Hepatocyte (in vitro differentiated cells): Measurements from ENCODE around the gene OR6J1. TPM values are rescaled to one million over a fixed set of nuclear protein-coding genes. Genes with fewer than 3 reads are reported as not detected.
A peak's percentile ranks its signal among the peaks of the same experiment; 100 is the strongest.

Experiments
- DNase-seq: peaks from one replicate; pipeline ENCODE4 v3.0.0-alpha.2; 2016; ENCODE audit warnings: low spot score
- H2AFZ ChIP-seq: fragments of 200-600 bp; sonication (generic); 2 replicates; pipeline ENCODE4 v1.6.0; 2016; ENCODE audit warnings: antibody characterized with exemption, mild to moderate bottlenecking
- H3K27ac ChIP-seq: fragments of 200-600 bp; sonication (generic); 2 replicates; pipeline ENCODE4 v1.5.1; 2016; ENCODE audit warnings: mild to moderate bottlenecking
- H3K27me3 ChIP-seq: fragments of 200-600 bp; sonication (generic); 2 replicates; pipeline ENCODE4 v1.6.1; 2016
- H3K36me3 ChIP-seq: fragments of 200-600 bp; sonication (generic); replicated peaks from 2 replicates; pipeline ENCODE4 v1.5.1; 2016; ENCODE audit warnings: low read depth; ENCODE audit not compliant: insufficient read depth
- H3K4me1 ChIP-seq: fragments of 200-600 bp; sonication (generic); 2 replicates; pipeline ENCODE4 v1.5.1; 2016; ENCODE audit warnings: mild to moderate bottlenecking, moderate library complexity; ENCODE audit not compliant: insufficient read depth
- H3K4me2 ChIP-seq: fragments of 200-600 bp; sonication (generic); 2 replicates; pipeline ENCODE4 v1.6.0; 2016
- H3K4me3 ChIP-seq: fragments of 200-600 bp; sonication (generic); 2 replicates; pipeline ENCODE4 v1.5.1; 2016; ENCODE audit warnings: mild to moderate bottlenecking
- H3K79me2 ChIP-seq: fragments of 200-600 bp; sonication (generic); 2 replicates; pipeline ENCODE4 v1.6.0; 2017; ENCODE audit warnings: mild to moderate bottlenecking
- H3K9me2 ChIP-seq: fragments of 200-600 bp; sonication (generic); replicated peaks from 2 replicates; pipeline ENCODE4 v1.6.0; 2017; ENCODE audit warnings: mild to moderate bottlenecking; ENCODE audit not compliant: insufficient read depth
- H3K9me3 ChIP-seq: fragments of 200-600 bp; sonication (generic); 2 replicates; pipeline ENCODE4 v1.5.1; 2016; ENCODE audit warnings: low read depth, mild to moderate bottlenecking
- H4K20me1 ChIP-seq: fragments of 200-600 bp; sonication (generic); 2 replicates; pipeline ENCODE4 v1.6.0; 2016; ENCODE audit warnings: mild to moderate bottlenecking; ENCODE audit not compliant: insufficient read depth, poor library complexity, severe bottlenecking
- CTCF ChIP-seq: fragments of 200-600 bp; sonication (generic); IDR thresholded peaks from 2 replicates; pipeline ENCODE4 v1.5.1; 2016; ENCODE audit warnings: antibody characterized with exemption, mild to moderate bottlenecking; ENCODE audit not compliant: poor library complexity
- EZH2 ChIP-seq: fragments of 200-600 bp; sonication (generic); IDR thresholded peaks from 2 replicates; pipeline ENCODE4 v1.6.1; 2016; ENCODE audit warnings: antibody characterized with exemption, mild to moderate bottlenecking, borderline replicate concordance
- EZH2phosphoT487 ChIP-seq: fragments of 200-600 bp; sonication (generic); IDR thresholded peaks from one replicate; pipeline ENCODE4 v1.6.1; 2018; ENCODE audit warnings: antibody characterized with exemption, mild to moderate bottlenecking, low read depth, moderate library complexity; ENCODE audit not compliant: unreplicated experiment, severe bottlenecking
- WGBS: methylation state at CpG from one replicate; pipeline ENCODE4 v1.1.6; 2016; ENCODE audit warnings: low lambda C conversion rate; ENCODE audit errors: missing lambda C conversion rate; 5-methylcytosine and 5-hydroxymethylcytosine counted together
- polyA plus RNA-seq: library from polyadenylated mRNA; unstranded; fragments of >200 nt; fragmentation: Nextera tagmentation; extraction: Ambion mirVana; gene quantifications from 2 replicates; pipeline ENCODE4 v1.2.1, GENCODE V29; 2016
- total RNA-seq: library from RNA; depleted of rRNA; stranded (reverse); fragments of >200 nt; gene quantifications from 2 replicates; pipeline ENCODE4 v1.2.3, GENCODE V29; 2014

Gene OR6J1
- total and polyA plus RNA-seq, 2 experiments from 2014 or later = 0.03 TPM; not detected in 1

- Histone ChIP-seq H3K79me2 (no peaks in the 10 kb centered on the region), H3K27me3 (no peaks in the 10 kb centered on the region), H3K9me2 (no peaks in the 10 kb centered on the region), H4K20me1 (no peaks in the 10 kb centered on the region), H3K4me2 (no peak overlapping the region), H3K9me3 (no peaks in the 10 kb centered on the region), H3K4me3 (no peak overlapping the region), H3K36me3 (no peaks in the 10 kb centered on the region), H3K27ac (no peak overlapping the region), H3K4me1 (peaks cover 12% of the 10 kb centered on the region), H2AFZ (no peak overlapping the region)
- WGBS = 67% methylated on average over 1 of the region's 1 CpG
- DNase-seq = no peak
- TF ChIP-seq EZH2 = no peak
- no peak for TF ChIP-seq EZH2phosphoT487
- TF ChIP-seq CTCF = no peak
These were observed 14.8 kb upstream of the OR6J1 start for GRCh38 chr14:22658946-22659345.

DNA sequence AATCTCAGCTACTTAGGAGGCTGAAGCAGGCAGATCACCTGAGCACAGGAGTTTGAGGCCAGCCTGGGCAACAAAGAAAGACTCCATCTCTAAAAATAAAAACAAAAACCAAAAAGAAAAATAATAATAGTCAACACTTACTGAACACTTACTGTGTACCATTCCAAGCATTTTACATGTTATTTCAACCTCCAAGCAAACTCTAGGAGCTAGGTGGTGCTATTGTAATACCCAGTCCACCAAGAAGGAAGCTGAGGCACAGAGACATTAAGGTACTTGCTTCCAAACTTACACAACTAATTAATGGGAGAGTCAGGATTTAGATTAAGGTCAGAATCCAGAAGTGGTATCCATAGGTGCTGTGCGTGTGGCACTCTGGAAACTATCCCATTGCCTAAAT, 13.7 kb upstream of the OR6J1 start:
- H3K9me2 ChIP-seq = no peaks in the 10 kb centered on the region
- WGBS = 92% methylated on average over 1 of the region's 1 CpG
- H2AFZ ChIP-seq = no peak overlapping the region
- H3K27me3 ChIP-seq = no peaks in the 10 kb centered on the region
- no peaks in the 10 kb centered on the region for H4K20me1 ChIP-seq
- no peak overlapping the region for H3K4me2 ChIP-seq
- H3K36me3 ChIP-seq = no peaks in the 10 kb centered on the region
- no peaks in the 10 kb centered on the region for H3K79me2 ChIP-seq
- peak overlapping the region; percentile 70 for H3K27ac ChIP-seq
- H3K9me3 ChIP-seq = no peaks in the 10 kb centered on the region
- DNase-seq = no peak
- H3K4me1 ChIP-seq = peaks cover 12% of the 10 kb centered on the region
- H3K4me3 ChIP-seq = no peak overlapping the region
- TF ChIP-seq CTCF = peak; percentile 50
- TF ChIP-seq EZH2 = no peak

DNA sequence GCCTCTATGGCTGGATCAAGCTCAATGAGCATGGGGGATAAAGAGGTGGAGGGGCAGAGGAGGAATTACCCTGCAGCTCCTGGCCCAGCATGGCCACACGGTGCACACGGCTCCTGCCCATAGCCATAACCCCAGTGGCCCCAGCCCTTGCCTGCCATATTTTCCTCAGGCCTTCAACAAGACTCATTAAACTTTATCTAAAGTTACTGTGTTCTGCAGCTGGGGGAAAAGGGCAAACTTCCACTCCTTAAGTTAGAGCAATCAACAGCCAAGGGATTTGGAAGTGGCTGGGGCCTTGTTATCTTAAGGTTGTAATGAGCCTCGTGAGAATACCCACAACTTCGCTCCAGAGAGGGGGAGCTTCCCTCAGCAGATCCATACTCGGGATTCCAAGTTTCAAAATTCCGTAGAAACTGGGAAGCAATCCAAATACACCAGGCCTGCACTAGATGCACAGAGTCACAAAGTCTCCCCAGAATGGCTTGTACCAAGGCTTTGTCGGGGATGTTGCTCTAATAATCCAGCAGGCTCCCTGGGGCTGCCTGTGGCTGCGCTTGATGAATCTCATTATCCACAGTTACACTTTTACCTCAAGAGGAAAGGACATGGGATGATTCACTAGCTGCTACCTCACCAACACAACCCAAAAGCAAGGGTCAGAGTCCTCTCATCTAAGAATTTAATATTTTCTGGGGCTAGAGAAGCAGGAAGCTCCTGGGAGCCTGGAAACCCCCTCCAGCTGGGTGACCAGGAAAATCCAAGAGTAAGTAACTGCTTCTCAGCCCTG, 13.0 kb upstream of the OR6J1 start:
- H3K9me2 ChIP-seq = no peaks in the 10 kb centered on the region
- no peaks in the 10 kb centered on the region for H4K20me1 ChIP-seq
- peaks cover 12% of the 10 kb centered on the region for H3K4me1 ChIP-seq
- H2AFZ ChIP-seq = no peak overlapping the region
- H3K27ac ChIP-seq = peak overlapping the region; percentile 70
- DNase-seq = peak; percentile 42
- H3K4me2 ChIP-seq = no peak overlapping the region
- no peak for TF ChIP-seq CTCF
- TF ChIP-seq EZH2phosphoT487 = no peak
- H3K27me3 ChIP-seq = no peaks in the 10 kb centered on the region
- no peak overlapping the region for H3K4me3 ChIP-seq
- H3K9me3 ChIP-seq = no peaks in the 10 kb centered on the region
- no peaks in the 10 kb centered on the region for H3K36me3 ChIP-seq
- WGBS = 68% methylated on average over 8 of the region's 8 CpGs
- H3K79me2 ChIP-seq = no peaks in the 10 kb centered on the region
